ENCODE data around the gene CECR2. TPM values are rescaled to one million over a fixed set of nuclear protein-coding genes. Genes with fewer than 3 reads are reported as not detected.
A peak's percentile ranks its signal among the peaks of the same experiment; 100 is the strongest.

Gene CECR2
- total and polyA plus RNA-seq, 2 donors from 2014 or later: 0.58 to 3.4 TPM

DNA sequence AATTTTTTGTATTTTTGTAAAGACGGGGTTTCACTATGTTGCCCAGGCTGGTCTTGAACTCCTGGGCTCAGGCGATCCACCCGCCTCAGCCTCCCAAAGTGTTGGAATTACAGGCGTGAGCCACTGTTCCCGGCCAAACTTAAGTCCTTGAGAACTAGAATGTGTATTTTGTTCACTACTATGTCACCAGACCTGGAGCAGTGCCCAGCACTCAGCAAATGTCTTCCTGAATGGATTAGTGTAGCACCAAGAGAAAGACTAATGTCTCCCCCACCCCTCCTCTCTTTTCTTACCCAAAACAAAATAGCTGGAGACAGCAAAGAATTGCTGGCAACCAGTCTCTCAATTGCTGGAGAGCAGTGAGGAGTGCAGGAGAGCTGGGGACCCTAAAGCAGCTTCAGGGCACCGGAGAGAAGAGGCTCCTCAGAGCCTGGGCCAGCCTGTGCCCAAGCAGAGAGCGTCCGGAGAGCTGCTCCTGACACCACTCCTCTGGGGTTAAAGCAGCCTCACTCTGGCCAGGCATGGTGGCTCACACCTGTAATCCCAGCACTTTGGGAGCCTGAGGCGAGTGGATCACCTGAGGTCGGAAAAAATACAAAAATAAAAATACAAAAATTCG, 209.0 kb downstream of the CECR2 start:
- Histone ChIP-seq H3K4me3 (ENCODE audit: low read length in 3 of 3) (no peak overlapping the region), H3K9ac (ENCODE audit: low read length in 3 of 3) (no peak overlapping the region), H3K4me1 (ENCODE audit: control insufficient read depth in 2 of 3, insufficient read depth in 2 of 3, low read depth in 1 of 3, low read length in 3 of 3) (no peaks in the 10 kb centered on the region), H3K9me3 (ENCODE audit: control insufficient read depth in 2 of 3, insufficient read depth in 1 of 3, low read length in 3 of 3) (no peaks in the 10 kb centered on the region), H3K36me3 (ENCODE audit: control insufficient read depth in 2 of 3, insufficient read depth in 3 of 3, low read length in 3 of 3) (no peaks in the 10 kb centered on the region), H3K27me3 (ENCODE audit: control insufficient read depth, insufficient read depth, low read length) (no peaks in the 10 kb centered on the region), H3K27ac (ENCODE audit: low read depth in 2 of 2, low read length in 2 of 2) (peak overlapping the region in 1 of 2 donors; percentile 23)
- TF ChIP-seq, protein P1, sequence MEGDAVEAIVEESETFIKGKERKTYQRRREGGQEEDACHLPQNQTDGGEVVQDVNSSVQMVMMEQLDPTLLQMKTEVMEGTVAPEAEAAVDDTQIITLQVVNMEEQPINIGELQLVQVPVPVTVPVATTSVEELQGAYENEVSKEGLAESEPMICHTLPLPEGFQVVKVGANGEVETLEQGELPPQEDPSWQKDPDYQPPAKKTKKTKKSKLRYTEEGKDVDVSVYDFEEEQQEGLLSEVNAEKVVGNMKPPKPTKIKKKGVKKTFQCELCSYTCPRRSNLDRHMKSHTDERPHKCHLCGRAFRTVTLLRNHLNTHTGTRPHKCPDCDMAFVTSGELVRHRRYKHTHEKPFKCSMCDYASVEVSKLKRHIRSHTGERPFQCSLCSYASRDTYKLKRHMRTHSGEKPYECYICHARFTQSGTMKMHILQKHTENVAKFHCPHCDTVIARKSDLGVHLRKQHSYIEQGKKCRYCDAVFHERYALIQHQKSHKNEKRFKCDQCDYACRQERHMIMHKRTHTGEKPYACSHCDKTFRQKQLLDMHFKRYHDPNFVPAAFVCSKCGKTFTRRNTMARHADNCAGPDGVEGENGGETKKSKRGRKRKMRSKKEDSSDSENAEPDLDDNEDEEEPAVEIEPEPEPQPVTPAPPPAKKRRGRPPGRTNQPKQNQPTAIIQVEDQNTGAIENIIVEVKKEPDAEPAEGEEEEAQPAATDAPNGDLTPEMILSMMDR (IDR thresholded peaks at IDR 0.05; ENCODE audit: borderline replicate concordance, extremely low read depth, insufficient read depth): no peak
- FAIRE-seq (no peak), DNase-seq (peak in 2 of 5 donors; percentile 78 to 82)
- intact Hi-C loops (cut with DNase I): no loop called here

DNA sequence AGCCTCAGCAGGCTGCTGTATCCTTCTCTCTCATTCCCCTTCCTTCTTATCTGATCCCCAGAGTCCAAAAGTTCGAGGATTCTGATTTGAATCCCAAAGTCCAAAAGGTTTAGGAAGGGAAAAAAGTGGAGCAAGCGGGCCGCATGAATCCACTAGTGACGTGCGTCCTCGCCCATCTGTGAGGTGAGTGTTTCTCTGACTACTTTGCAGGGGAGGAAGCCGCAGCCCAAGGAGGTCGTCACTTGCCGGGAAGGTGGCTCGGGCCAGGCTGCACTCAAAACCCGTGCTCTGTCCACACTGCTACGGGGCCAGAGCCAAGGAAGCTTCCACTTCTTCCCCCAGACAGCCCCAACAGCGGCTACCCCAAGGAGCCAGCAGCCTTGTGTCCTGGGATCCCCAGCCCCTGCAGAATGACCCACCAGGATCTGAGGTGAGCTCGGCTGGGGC, 210.3 kb downstream of the CECR2 start:
- TF ChIP-seq, protein P1 (IDR thresholded peaks at IDR 0.05; ENCODE audit: borderline replicate concordance, extremely low read depth, insufficient read depth): no peak
- intact Hi-C loops (cut with DNase I): no loop called here
- H3K27me3 ChIP-seq (ENCODE audit: control insufficient read depth, insufficient read depth, low read length): no peaks in the 10 kb centered on the region
- FAIRE-seq (no peak), DNase-seq (peak in 1 of 5 donors; percentile 53)
- H3K4me1 ChIP-seq (ENCODE audit: control insufficient read depth in 2 of 3, insufficient read depth in 2 of 3, low read depth in 1 of 3, low read length in 3 of 3): no peaks in the 10 kb centered on the region
- H3K9me3 ChIP-seq (ENCODE audit: control insufficient read depth in 2 of 3, insufficient read depth in 1 of 3, low read length in 3 of 3): no peaks in the 10 kb centered on the region
- H3K4me3 ChIP-seq (ENCODE audit: low read length in 3 of 3): no peak overlapping the region
- no peak overlapping the region for H3K9ac ChIP-seq (ENCODE audit: low read length in 3 of 3)
- no peak overlapping the region for H3K27ac ChIP-seq (ENCODE audit: low read depth in 2 of 2, low read length in 2 of 2)
- H3K36me3 ChIP-seq (ENCODE audit: control insufficient read depth in 2 of 3, insufficient read depth in 3 of 3, low read length in 3 of 3): no peaks in the 10 kb centered on the region

DNA sequence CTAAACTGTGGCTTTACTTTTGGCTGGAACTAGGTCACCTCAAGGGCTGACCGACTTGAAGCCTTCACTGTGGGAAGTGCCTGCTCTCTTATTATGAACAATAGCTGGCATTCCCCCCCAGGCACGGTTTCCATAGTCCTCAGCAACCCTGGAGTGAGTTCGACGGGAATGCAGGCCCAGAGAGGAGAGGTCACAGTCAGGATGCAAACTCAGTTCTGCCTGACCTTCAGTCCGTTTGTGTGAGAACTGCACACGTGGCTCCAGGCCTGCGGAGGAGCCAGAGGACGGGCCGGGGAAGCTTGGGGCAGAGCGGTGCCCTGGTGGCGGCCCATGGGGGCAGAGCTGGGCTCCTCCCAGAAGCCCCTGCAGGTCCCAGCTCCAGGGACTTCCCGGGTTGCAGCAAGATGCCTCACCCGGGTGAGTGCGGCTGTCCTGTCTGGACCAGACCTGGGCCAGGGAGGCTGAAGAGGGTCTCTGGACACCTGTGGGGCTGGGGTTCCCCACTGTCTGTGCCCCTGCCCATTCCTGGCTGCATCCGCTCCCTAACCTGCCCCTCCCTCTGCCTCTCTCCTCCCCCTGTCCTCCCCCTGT, 211.3 kb downstream of the CECR2 start:
- Histone ChIP-seq H3K4me3 (ENCODE audit: low read length in 3 of 3) (no peak overlapping the region), H3K27ac (ENCODE audit: low read depth in 2 of 2, low read length in 2 of 2) (no peak overlapping the region), H3K9ac (ENCODE audit: low read length in 3 of 3) (no peak overlapping the region), H3K36me3 (ENCODE audit: control insufficient read depth in 2 of 3, insufficient read depth in 3 of 3, low read length in 3 of 3) (no peaks in the 10 kb centered on the region), H3K27me3 (ENCODE audit: control insufficient read depth, insufficient read depth, low read length) (no peaks in the 10 kb centered on the region), H3K9me3 (ENCODE audit: control insufficient read depth in 2 of 3, insufficient read depth in 1 of 3, low read length in 3 of 3) (no peaks in the 10 kb centered on the region), H3K4me1 (ENCODE audit: control insufficient read depth in 2 of 3, insufficient read depth in 2 of 3, low read depth in 1 of 3, low read length in 3 of 3) (no peaks in the 10 kb centered on the region)
- peak in 1 of 5 donors; percentile 52 for DNase-seq
- TF ChIP-seq, protein P1 (IDR thresholded peaks at IDR 0.05; ENCODE audit: borderline replicate concordance, extremely low read depth, insufficient read depth): peak; percentile 6
- intact Hi-C loops (cut with DNase I): no loop called here
- FAIRE-seq: no peak
